ENCODE data around the gene CYS1.

CYS1 gene

DNA sequence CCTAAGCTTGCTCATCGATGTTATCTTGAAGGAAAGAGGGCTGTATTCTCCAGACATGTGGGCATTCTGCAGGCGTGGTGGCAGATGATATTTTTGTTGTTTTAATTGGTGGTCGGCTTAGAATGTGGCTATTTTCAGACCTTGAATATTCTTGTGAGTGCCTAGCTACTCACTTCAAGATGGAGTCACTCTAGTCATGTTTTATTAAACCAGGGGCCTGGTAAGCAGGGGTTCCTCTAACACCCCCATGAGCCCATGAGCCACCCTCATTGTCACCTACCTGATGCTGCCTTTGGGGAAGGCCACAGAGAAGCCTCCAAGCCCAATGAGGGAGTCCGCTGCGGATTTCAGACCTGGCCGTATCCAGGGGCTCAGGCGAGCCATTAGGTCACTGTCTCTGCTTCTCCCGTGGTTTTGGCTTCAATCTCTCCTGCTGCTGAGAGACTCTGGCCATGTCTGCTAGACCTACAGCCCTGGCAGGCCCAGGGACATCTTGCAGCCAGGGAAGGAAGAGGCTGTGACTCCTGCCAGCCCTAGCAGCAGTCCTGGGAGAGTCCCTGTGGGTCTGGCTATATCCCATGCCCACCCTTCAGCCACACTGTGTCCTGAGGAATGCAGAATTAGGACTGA, 53.2 kb downstream of the CYS1 start:
- Histone ChIP-seq H3K4me3 (no peak overlapping the region), H3K27ac (peak overlapping the region in 1 of 2 donors; percentile 79)
- TF ChIP-seq, protein P1, sequence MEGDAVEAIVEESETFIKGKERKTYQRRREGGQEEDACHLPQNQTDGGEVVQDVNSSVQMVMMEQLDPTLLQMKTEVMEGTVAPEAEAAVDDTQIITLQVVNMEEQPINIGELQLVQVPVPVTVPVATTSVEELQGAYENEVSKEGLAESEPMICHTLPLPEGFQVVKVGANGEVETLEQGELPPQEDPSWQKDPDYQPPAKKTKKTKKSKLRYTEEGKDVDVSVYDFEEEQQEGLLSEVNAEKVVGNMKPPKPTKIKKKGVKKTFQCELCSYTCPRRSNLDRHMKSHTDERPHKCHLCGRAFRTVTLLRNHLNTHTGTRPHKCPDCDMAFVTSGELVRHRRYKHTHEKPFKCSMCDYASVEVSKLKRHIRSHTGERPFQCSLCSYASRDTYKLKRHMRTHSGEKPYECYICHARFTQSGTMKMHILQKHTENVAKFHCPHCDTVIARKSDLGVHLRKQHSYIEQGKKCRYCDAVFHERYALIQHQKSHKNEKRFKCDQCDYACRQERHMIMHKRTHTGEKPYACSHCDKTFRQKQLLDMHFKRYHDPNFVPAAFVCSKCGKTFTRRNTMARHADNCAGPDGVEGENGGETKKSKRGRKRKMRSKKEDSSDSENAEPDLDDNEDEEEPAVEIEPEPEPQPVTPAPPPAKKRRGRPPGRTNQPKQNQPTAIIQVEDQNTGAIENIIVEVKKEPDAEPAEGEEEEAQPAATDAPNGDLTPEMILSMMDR (IDR thresholded peaks at IDR 0.05) = no peak
- no peak for DNase-seq (ENCODE audit: low spot score)

DNA sequence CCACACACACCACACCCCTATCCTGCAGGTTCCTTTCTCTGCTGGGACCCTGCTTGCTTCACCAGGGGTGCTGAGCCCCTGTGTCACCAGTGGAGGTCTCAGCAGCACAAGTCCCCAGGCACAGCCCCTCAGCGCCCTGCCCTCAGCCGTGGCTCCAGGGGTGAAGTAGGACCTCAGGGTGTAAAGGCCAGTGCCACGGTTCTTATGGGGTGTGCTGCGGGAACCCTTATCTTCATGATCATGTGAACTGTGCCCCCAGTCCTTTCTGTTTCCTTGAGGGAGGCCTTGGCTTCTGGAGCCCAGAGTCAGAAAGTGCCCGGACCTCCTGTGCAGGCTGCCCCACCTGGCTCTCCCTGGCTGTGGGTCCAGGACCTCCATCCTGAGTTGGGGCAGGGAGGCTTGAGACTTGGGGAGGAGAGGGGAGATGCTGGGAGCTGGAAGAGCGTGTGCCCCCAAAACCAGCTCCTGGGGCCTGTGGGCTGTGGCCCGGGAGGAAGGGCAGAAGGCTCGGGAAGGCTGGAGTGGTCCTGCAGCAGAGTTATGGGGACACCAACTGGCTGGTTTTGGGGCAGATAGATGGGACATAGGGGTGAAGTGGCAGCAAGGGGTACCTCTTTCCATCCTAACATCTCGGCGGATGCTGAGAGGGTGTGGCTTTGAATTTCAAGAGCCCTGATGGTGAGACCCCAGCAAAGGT, 57.1 kb downstream of the CYS1 start:
- TF ChIP-seq, protein P1 (IDR thresholded peaks at IDR 0.05) = no peak
- no peak for DNase-seq (ENCODE audit: low spot score)
- no peak overlapping the region for H3K27ac ChIP-seq
- H3K4me3 ChIP-seq = no peak overlapping the region

DNA sequence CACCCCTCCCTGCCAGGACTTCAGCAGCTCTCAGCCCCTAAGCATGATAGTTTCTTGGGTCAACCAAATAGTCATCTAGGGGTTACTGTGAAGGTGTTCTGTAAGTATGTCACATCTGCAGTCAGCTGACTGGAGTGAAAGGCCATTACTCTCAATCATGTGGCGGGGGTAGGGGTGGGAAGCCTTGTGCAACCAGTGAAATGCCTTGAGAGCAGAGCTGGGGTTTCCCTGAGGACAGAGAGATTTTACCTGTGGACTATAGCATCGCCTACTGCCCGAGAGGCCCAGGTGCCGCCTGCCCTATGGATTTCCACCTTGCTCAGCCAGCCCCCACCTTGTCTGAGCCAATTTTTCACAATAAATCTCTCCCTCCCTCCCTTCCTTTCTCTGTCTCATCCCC, 57.8 kb downstream of the CYS1 start:
- Histone ChIP-seq H3K27ac (no peak overlapping the region), H3K4me3 (no peak overlapping the region)
- DNase-seq (ENCODE audit: low spot score) = no peak
- TF ChIP-seq, protein P1 (IDR thresholded peaks at IDR 0.05) = no peak

DNA sequence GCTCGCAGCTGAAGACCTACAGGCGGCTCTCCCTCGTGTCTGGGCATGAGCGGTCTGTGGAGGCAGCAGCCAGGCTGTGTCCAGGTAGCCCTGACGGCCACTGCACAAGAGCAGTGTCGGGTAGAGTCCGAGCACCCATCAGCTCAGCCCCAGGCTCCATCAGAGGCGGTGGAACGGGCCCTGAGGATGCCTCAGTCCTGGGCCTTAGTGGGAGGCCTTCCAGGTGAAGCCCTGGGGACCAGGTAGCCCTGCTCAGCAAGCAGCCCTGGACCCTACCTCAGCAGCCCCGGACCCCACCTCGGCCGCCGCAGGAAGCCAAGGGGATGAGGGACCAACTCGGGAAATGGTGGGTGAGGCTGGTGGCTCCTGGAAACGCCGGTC, 58.2 kb downstream of the CYS1 start:
- TF ChIP-seq, protein P1 (IDR thresholded peaks at IDR 0.05) = no peak

DNA sequence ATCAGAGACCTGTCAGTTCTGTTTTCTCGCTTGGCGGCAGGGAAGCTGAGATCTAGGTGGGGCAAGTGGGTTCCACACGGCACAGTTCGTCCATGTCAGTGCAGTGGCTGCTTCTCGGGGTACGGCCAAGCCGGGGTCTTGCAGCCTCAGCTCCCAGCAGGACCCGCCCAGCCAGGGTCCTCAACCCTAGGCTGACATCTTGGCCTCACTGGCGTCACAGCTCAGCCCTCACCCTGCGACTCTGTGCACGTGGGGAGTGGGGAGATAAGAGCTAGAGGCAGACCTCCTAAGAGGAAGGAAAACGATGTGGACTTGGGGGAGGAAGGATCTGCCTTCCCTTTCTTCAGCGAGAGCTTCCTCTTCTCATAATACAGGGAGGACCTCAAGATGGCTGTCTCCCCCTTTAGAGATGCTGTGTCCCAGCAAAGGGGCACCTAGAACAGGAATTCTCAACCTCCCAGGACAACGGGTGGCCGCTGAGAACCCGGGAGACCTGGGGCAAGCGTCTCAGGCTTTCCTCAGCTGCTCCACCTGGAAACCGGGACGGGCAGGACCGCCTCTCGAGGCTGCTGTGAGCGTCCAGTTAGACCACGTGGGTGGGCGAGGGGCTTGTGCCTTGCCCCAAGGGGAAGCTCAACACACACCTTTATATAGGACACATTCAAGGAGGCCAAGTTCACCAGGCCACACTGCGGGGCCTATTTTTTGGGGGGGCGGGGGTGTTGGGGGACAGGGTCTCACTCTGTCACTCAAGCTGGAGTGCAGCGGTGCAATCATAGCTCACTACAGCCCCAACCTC, 60.4 kb downstream of the CYS1 start:
- Histone ChIP-seq H3K27ac (no peak overlapping the region), H3K4me3 (no peak overlapping the region)
- no peak for DNase-seq (ENCODE audit: low spot score)
- TF ChIP-seq, protein P1 (IDR thresholded peaks at IDR 0.05) = no peak

More for the DNA sequence above, 58.2 kb downstream of the CYS1 start:
- DNase-seq (ENCODE audit: low spot score) = no peak
- Histone ChIP-seq H3K4me3 (no peak overlapping the region), H3K27ac (no peak overlapping the region)

DNA sequence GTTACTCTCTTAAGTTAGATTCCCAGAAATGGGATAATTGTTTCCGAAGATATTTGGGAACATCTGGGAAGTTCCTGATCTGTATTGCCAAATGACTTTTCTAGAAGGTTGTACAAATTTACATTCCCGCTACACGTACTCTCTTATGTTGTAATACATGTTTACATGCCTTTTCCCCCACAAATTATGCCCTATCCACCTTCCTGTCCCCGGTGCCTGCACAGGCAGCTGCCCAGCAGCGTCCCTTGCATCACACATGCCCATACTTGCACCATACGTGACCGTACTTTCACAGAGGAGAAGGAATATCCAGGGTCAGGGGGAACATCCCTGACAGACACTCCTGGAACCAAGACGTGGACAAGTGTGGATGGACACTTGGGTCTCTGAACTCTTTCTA, 61.0 kb downstream of the CYS1 start:
- no peak for DNase-seq (ENCODE audit: low spot score)
- H3K27ac ChIP-seq = no peak overlapping the region

More for the DNA sequence above, 61.0 kb downstream of the CYS1 start:
- TF ChIP-seq, protein P1 (IDR thresholded peaks at IDR 0.05) = no peak
- no peak overlapping the region for H3K4me3 ChIP-seq
